ENCODE data around the gene DEDD. TPM values are rescaled to one million over a fixed set of nuclear protein-coding genes. Genes with fewer than 3 reads are reported as not detected.

DEDD gene
- total and polyA plus RNA-seq, 2 of the 13 experiments (the other 11 are each of a cell fraction or from before 2014, with no cell fraction given): 12.6 to 27.8 TPM

DNA sequence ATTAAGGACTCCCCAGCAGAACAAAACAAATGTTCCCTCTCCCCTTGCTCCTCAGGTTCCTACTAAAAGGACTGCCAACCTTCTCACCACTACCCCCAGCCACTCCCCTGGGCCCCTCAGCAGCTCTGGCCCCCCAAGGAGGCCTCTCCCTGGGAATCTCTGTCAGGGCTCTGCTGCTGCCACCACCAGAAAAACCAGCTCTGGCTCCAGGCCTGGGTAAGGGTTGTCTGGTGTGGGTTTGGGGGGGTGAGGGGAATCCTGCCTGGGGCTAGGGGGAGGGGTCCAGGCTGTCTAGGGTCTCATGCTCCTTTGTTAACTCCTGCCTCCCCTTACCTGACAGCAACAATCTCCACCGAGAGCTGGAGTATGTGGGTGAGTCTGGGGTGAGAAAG lies 47.9 kb downstream of the DEDD start (continued):
- TF ChIP-seq MTA3 (CRISPR knock-in tag; IDR thresholded peaks at IDR 0.05) (no peak), TBX2 (CRISPR knock-in tag; IDR thresholded peaks at IDR 0.05; ENCODE audit: borderline replicate concordance) (no peak), ZNF205 (CRISPR knock-in tag; IDR thresholded peaks at IDR 0.05) (no peak), IRX3 (CRISPR knock-in tag; IDR thresholded peaks at IDR 0.05; ENCODE audit: borderline replicate concordance, low read depth) (no peak), ZNF740 (CRISPR knock-in tag; IDR thresholded peaks at IDR 0.05) (no peak), PAWR (CRISPR knock-in tag; IDR thresholded peaks at IDR 0.05; ENCODE audit: borderline replicate concordance) (no peak), PBX2 (CRISPR knock-in tag; IDR thresholded peaks at IDR 0.05) (no peak)

DNA sequence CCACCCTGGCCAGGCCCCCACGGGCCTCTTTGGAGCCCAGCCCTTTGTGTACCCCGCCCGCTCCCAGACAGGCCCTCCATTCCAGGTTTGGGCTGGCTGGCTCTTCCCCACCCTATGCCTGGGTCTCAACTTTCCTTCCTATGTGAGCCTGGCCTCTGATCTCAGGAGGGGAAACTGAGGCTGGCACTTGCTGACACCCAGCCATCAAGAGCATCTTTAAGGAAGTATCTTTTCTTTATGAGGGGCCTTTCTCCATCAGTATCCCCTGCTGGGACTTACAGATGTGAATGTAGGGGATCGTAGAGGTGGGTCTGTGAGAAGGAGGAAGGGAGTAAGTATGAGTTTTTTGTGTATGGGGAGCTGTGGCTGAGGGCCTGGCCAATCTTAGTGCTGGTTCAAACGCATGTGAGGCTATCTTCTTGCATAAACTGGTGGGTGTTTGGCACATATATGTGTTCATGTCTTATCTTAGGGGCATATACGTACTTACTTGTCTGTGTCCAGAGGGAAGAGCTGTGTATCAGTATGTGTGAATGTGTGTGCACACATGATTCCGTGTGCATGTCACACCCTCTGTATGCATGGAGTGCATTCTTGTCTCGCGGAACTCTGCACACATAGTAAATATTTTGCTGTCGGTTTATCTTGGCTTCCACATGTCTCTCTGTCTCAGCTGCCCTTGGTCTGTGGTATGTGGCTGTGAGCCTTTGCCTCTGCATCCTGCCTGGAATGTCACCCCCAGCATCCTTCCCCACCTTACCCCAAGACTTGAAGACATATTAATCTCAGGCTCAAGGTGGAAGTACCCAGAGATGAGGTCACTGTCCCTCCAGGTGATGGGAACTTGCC lies 48.5 kb downstream of the DEDD start:
- H2AFZ ChIP-seq (ENCODE audit: low read length): no peak overlapping the region

More for the DNA sequence above, 48.5 kb downstream of the DEDD start:
- ChIA-PET POLR2A (interaction anchor here (1.9 kb wide), 1 partner anchor 14 kb away, joined by 4 read pairs; no protein-coding TSS in a partner anchor), CTCF (ENCODE audit: low intra/inter-chr PET ratio, low total read pairs) (no interaction called here)
- Histone ChIP-seq H3K9me3 (ENCODE audit: low read length) (no peaks in the 10 kb centered on the region), H3K79me2 (ENCODE audit: insufficient read depth, low read length) (no peaks in the 10 kb centered on the region), H3K4me2 (ENCODE audit: low read depth, low read length) (peak overlapping the region; percentile 49), H3K36me3 (replicated peaks in 1 of 2; ENCODE audit: control insufficient read depth in 1 of 2, insufficient read depth in 2 of 2, low read length in 2 of 2) (no peaks in the 10 kb centered on the region), H3K4me1 (ENCODE audit: insufficient read depth, low read length) (peaks cover 38% of the 10 kb centered on the region), H3K27ac (ENCODE audit: extremely low read length, insufficient read depth, low read length) (no peak overlapping the region), H4K20me1 (ENCODE audit: insufficient read depth, low read length) (no peaks in the 10 kb centered on the region), H3K9ac (ENCODE audit: insufficient read depth, low read depth, low read length) (no peak overlapping the region), H3K27me3 (ENCODE audit: control insufficient read depth in 1 of 2, insufficient read depth in 2 of 2, low read length in 2 of 2) (peaks cover 2 to 25% of the 10 kb centered on the region in 2 experiments; a peak in 3 of 5 replicates), H3K4me3 (replicated peaks in 1 of 3; ENCODE audit: insufficient read depth in 1 of 3, low read depth in 2 of 3, low read length in 3 of 3) (peak overlapping the region in 1 of 3 experiments; percentile 35; a peak in 1 of 6 replicates)
- TF ChIP-seq PRPF4 (IDR thresholded peaks at IDR 0.05; ENCODE audit: low read depth, low read length, poor library complexity, severe bottlenecking) (no peak), MXI1 (IDR thresholded peaks at IDR 0.05; ENCODE audit: borderline replicate concordance, low read depth, low read length) (0 out of 3 replicates have a peak, but pooled peaks have one; percentile 18)
- in situ Hi-C loops (cut with HindIII; ENCODE audit: extremely low pct_ligation_motif_present, low pct_unique_long_range_greater_than_20kb) (no loop called here), intact Hi-C loops (cut with micrococcal nuclease; ENCODE audit: unreplicated experiment) (no loop called here)
- DNase-seq (ENCODE audit: low spot score): no peak
- no TSS peak for BruUV-seq (replicated peaks)
- WGBS (ENCODE audit: low lambda C conversion rate): 10% methylated on average over 3 of the region's 10 CpGs
- FAIRE-seq: peak; percentile 21
- ATAC-seq: 0 out of 3 replicates have a peak, but pooled peaks have one; percentile 8

All from HepG2 (cell line).